HCT116 (cell line): ENCODE measurements around the gene CMC2. TPM values are rescaled to one million over a fixed set of nuclear protein-coding genes. Genes with fewer than 3 reads are reported as not detected.

ENCODE experiments used
- ATAC-seq: fragments of 200-7000 bp; cut with Tn5 transposase; 2 replicates; pipeline ENCODE4 v1.9.1; 2020; ENCODE audit warnings: mild to moderate bottlenecking, moderate library complexity
- BruUV-seq: library from RNA; stranded (reverse); fragments of 400-500 nt; replicated peaks from 2 replicates; lab custom pipeline; 2021; lab: Mats Ljungman, UMichigan
- CTCF ChIA-PET: fragments of 300-600 bp; sonication (Branson Sonifier 250); formaldehyde crosslinking; loops from one replicate; lab custom pipeline; 2021; ENCODE audit warnings: antibody characterized with exemption; lab: Charles Lee
- POLR2A ChIA-PET: fragments of 300-600, 350-600 bp; sonication (Branson Sonifier 250); formaldehyde crosslinking; loops from one replicate; lab custom pipeline; 2021; ENCODE audit warnings: antibody characterized with exemption; lab: Charles Lee
- RAD21 ChIA-PET, 2 experiments: fragments of 300-600 bp; sonication (Branson Sonifier 250); formaldehyde crosslinking; loops; one replicate each; lab custom pipeline; 2023; ENCODE audit warnings: low total read pairs in 2 of 2; ENCODE audit not compliant: uncharacterized antibody in 2 of 2, unreplicated experiment in 2 of 2, low non-redundant PET in 1 of 2; lab: Charles Lee
- DNase-seq: peaks from one replicate; pipeline ENCODE4 v3.0.0-alpha.2; 2010; ENCODE audit warnings: low read depth, low spot score
- H2AFZ ChIP-seq: fragments of 200-600 bp; shearing (Covaris generic), sonication (generic); 2 replicates; pipeline ENCODE4 v1.6.1; 2017; ENCODE audit warnings: low read depth, mixed run types, mixed read lengths, antibody characterized with exemption, low read length; ENCODE audit not compliant: poor library complexity, severe bottlenecking
- H3K27ac ChIP-seq: 2 replicates; pipeline ENCODE4 v1.5.1; 2012; ENCODE audit warnings: low read depth, low read length
- H3K27me3 ChIP-seq: fragments of 200-600 bp; sonication (generic); 2 replicates; pipeline ENCODE4 v1.6.1; 2016; ENCODE audit warnings: mixed run types, low read length, mixed read lengths; ENCODE audit not compliant: insufficient read depth
- H3K36me3 ChIP-seq, 2 experiments: fragments of 200-500 bp in 1 of 2; fragments of 200-600 bp in 1 of 2; sonication (Bioruptor generic) in 1 of 2; sonication (generic) in 1 of 2; 2 replicates each; pipeline versions ENCODE4 v1.5.1 to v1.6.1; 2014 to 2016; ENCODE audit warnings: low read length in 2 of 2, inconsistent platforms in 1 of 2, mixed read lengths in 1 of 2, mixed run types in 1 of 2; ENCODE audit not compliant: insufficient read depth in 2 of 2, control insufficient read depth in 1 of 2
- H3K4me1 ChIP-seq, 2 experiments: fragments of 200-600 bp in 1 of 2; sonication (generic) in 1 of 2; 2 replicates each; pipeline versions ENCODE4 v1.5.1 to v1.6.1; 2012 to 2017; ENCODE audit warnings: low read length in 2 of 2, inconsistent platforms in 1 of 2, mild to moderate bottlenecking in 1 of 2, mixed read lengths in 1 of 2, mixed run types in 1 of 2, moderate library complexity in 1 of 2; ENCODE audit not compliant: insufficient read depth in 2 of 2, control insufficient read depth in 1 of 2
- H3K4me2 ChIP-seq: fragments of 200-600 bp; sonication (generic); 2 replicates; pipeline ENCODE4 v1.6.1; 2017; ENCODE audit warnings: mixed run types, low read length, mixed read lengths
- H3K4me3 ChIP-seq, 2 experiments: fragments of 200-600 bp in 1 of 2; sonication (generic) in 1 of 2; replicated peaks in 1 of 2; 2 replicates each; pipeline ENCODE4 v1.5.1; 2011 to 2016; ENCODE audit warnings: low read length in 2 of 2, control low read depth in 1 of 2, low read depth in 1 of 2, mild to moderate bottlenecking in 1 of 2, mixed read lengths in 1 of 2, mixed run types in 1 of 2
- H3K79me2 ChIP-seq: fragments of 200-600 bp; sonication (generic); 2 replicates; pipeline ENCODE4 v1.6.1; 2017; ENCODE audit warnings: mild to moderate bottlenecking, mixed run types, low read length, moderate library complexity, mixed read lengths; ENCODE audit not compliant: insufficient read depth
- H3K9ac ChIP-seq: fragments of 200-600 bp; sonication (generic); 2 replicates; pipeline ENCODE4 v1.6.1; 2016; ENCODE audit warnings: low read length, mixed read lengths
- H3K9me2 ChIP-seq: fragments of 200-600 bp; sonication (generic), shearing (Covaris generic); 2 replicates; pipeline ENCODE4 v1.6.1; 2017; ENCODE audit warnings: mixed run types, mild to moderate bottlenecking, moderate library complexity; ENCODE audit not compliant: insufficient read depth
- H3K9me3 ChIP-seq, 2 experiments: fragments of 200-500 bp in 1 of 2; fragments of 200-600 bp in 1 of 2; sonication (Bioruptor generic) in 1 of 2; sonication (generic) in 1 of 2; 2 replicates each; pipeline ENCODE4 v1.6.1; 2014 to 2017; ENCODE audit warnings: low read length in 2 of 2, mixed read lengths in 2 of 2, inconsistent platforms in 1 of 2, low read depth in 1 of 2, mild to moderate bottlenecking in 1 of 2, mixed run types in 1 of 2, moderate library complexity in 1 of 2; ENCODE audit not compliant: control insufficient read depth in 1 of 2, insufficient read depth in 1 of 2
- H4K20me1 ChIP-seq: fragments of 200-600 bp; sonication (generic), shearing (Covaris generic); 2 replicates; pipeline ENCODE4 v1.6.1; 2017; ENCODE audit warnings: mixed run types, mild to moderate bottlenecking, moderate library complexity; ENCODE audit not compliant: insufficient read depth
- ATF3 ChIP-seq: IDR thresholded peaks from 2 replicates; pipeline ENCODE4 v1.6.1; 2012
- CEBPB ChIP-seq: IDR thresholded peaks from 2 replicates; pipeline ENCODE4 v1.6.1; 2012; ENCODE audit warnings: low read depth
- EGR1 ChIP-seq: IDR thresholded peaks from 2 replicates; pipeline ENCODE4 v1.6.1; 2012; ENCODE audit warnings: low read depth
- FOSL1 ChIP-seq: IDR thresholded peaks from 2 replicates; pipeline ENCODE4 v1.6.1; 2012; ENCODE audit warnings: low read depth
- JUND ChIP-seq: IDR thresholded peaks from 2 replicates; pipeline ENCODE4 v1.6.1; 2012
- MAX ChIP-seq: IDR thresholded peaks from 2 replicates; pipeline ENCODE4 v1.6.1; 2012
- POLR2A ChIP-seq: IDR thresholded peaks from 2 replicates; pipeline ENCODE4 v1.7.0; 2011; ENCODE audit warnings: borderline replicate concordance; ENCODE audit not compliant: insufficient read depth, insufficient read length; ENCODE audit errors: extremely low read depth
- RAD21 ChIP-seq: IDR thresholded peaks from 2 replicates; pipeline ENCODE4 v1.6.1; 2012; ENCODE audit warnings: low read depth, mild to moderate bottlenecking
- REST ChIP-seq: IDR thresholded peaks from 2 replicates; pipeline ENCODE4 v1.6.1; 2012; ENCODE audit warnings: low read depth
- SP1 ChIP-seq: IDR thresholded peaks from 2 replicates; pipeline ENCODE4 v1.6.1; 2012; ENCODE audit warnings: low read depth
- YY1 ChIP-seq: IDR thresholded peaks from 2 replicates; pipeline ENCODE4 v1.6.1; 2011; ENCODE audit warnings: low read length, low read depth, moderate library complexity, mild to moderate bottlenecking; ENCODE audit not compliant: insufficient replicate concordance; ENCODE audit errors: extremely low read depth
- ZBTB33 ChIP-seq: IDR thresholded peaks from 2 replicates; pipeline ENCODE4 v1.6.1; 2011; ENCODE audit warnings: mild to moderate bottlenecking, low read length, moderate library complexity; ENCODE audit not compliant: insufficient replicate concordance; ENCODE audit errors: extremely low read depth
- ZFX ChIP-seq: fragments of 450-650 bp; IDR thresholded peaks from 2 replicates; pipeline ENCODE4 v1.6.1; 2017
- ZNF274 ChIP-seq: fragments of 200-500 bp; sonication (Bioruptor generic); IDR thresholded peaks from 2 replicates; pipeline ENCODE4 v1.6.1; 2014; ENCODE audit warnings: mild to moderate bottlenecking, low read depth, low read length, inconsistent platforms
- intact Hi-C: fragments of 100-400 bp; cut with micrococcal nuclease; formaldehyde crosslinking; loops from 2 replicates; pipeline ENCODE4 v1.10.0; 2022
- total RNA-seq: library from RNA; stranded (reverse); gene quantifications from one replicate; pipeline ENCODE4 v1.2.1, GENCODE V29; 2021; ENCODE audit not compliant: unreplicated experiment

The CMC2 gene
- total RNA-seq, 1 experiment from 2014 or later = 119 TPM

GRCh38 chr16:80936410-80936809 is 70.3 kb downstream of the CMC2 start (continued):
- TF ChIP-seq MAX (no peak), RAD21 (no peak), ZFX (no peak)

GRCh38 chr16:80935691-80936090 is 71.0 kb downstream of the CMC2 start:
- ChIA-PET POLR2A (no interaction called here), RAD21 (no interaction called here), CTCF (interaction anchor here (2.3 kb wide), 1 partner anchor 11 kb away, joined by 8 read pairs; no protein-coding TSS in a partner anchor)
- Histone ChIP-seq H3K79me2 (no peaks in the 10 kb centered on the region), H2AFZ (no peak overlapping the region), H3K4me3 (no peak overlapping the region), H3K9me2 (no peaks in the 10 kb centered on the region), H3K4me2 (no peak overlapping the region), H3K9ac (no peak overlapping the region), H3K27me3 (0 out of 2 replicates have a peak, but pooled peaks cover 6% of the 10 kb centered on the region), H4K20me1 (no peaks in the 10 kb centered on the region), H3K4me1 (peaks cover 0 to 13% of the 10 kb centered on the region in 2 experiments; a peak in 2 of 4 replicates), H3K36me3 (no peaks in the 10 kb centered on the region), H3K27ac (no peak overlapping the region), H3K9me3 (no peaks in the 10 kb centered on the region)
- intact Hi-C loops = no loop called here
- DNase-seq = no peak
- BruUV-seq = no TSS peak
- TF ChIP-seq EGR1 = no peak
- TF ChIP-seq CEBPB = no peak
- no peak for TF ChIP-seq SP1
- TF ChIP-seq JUND = no peak
- no peak for TF ChIP-seq ZNF274
- no peak for TF ChIP-seq ATF3
- no peak for TF ChIP-seq ZBTB33
- TF ChIP-seq RAD21 = no peak
- TF ChIP-seq ZFX = no peak
- TF ChIP-seq REST = no peak
- no peak for TF ChIP-seq POLR2A
- TF ChIP-seq FOSL1 = no peak
- TF ChIP-seq YY1 = no peak
- no peak for ATAC-seq
